NCI-H2227 (cell line): Measurements from ENCODE around the gene ZNF664.
"Not testable (repeated sequence)": the region's sequence is repeated elsewhere in the genome, so short reads cannot be mapped to it uniquely, and the experiment has no call there.

Experiments used
- DNase-seq: peaks from one replicate; lab custom pipeline; 2025; ENCODE audit not compliant: unreplicated experiment; lab: John Stamatoyannopoulos, UW

ZNF664 gene

GRCh38 chr12:123941624-123942237, 31.3 kb upstream of the ZNF664 start:
- DNase-seq: no peak

GRCh38 chr12:123942238-123942653, 30.8 kb upstream of the ZNF664 start:
- no peak for DNase-seq

- DNase-seq: no peak
Measured at GRCh38 chr12:123942911-123943648, 29.9 kb upstream of the ZNF664 start.

- DNase-seq: no peak
Measured at GRCh38 chr12:123943816-123944215, 29.2 kb upstream of the ZNF664 start.

- DNase-seq: no peak
Measured at GRCh38 chr12:123944696-123945095, 28.3 kb upstream of the ZNF664 start.

- DNase-seq: no peak
Measured at GRCh38 chr12:123945287-123946151, 27.5 kb upstream of the ZNF664 start.

- DNase-seq: no peak
Measured at GRCh38 chr12:123946152-123946515, 26.9 kb upstream of the ZNF664 start.

GRCh38 chr12:123946516-123947505, 26.2 kb upstream of the ZNF664 start:
- not testable (repeated sequence) for DNase-seq

GRCh38 chr12:123947531-123947930, 25.5 kb upstream of the ZNF664 start:
- DNase-seq: not testable (repeated sequence)

- DNase-seq: peak; percentile 68
Measured at GRCh38 chr12:123948401-123948795, 24.6 kb upstream of the ZNF664 start.

- DNase-seq: peak; percentile 81
Measured at GRCh38 chr12:123948796-123949769, 23.9 kb upstream of the ZNF664 start.

- DNase-seq: no peak
Measured at GRCh38 chr12:123949770-123950165, 23.2 kb upstream of the ZNF664 start.

- no peak for DNase-seq
Measured at GRCh38 chr12:123950476-123951349, 22.3 kb upstream of the ZNF664 start.

- DNase-seq: no peak
Measured at GRCh38 chr12:123951467-123951866, 21.5 kb upstream of the ZNF664 start.

- DNase-seq: no peak
Measured at GRCh38 chr12:123952037-123952436, 21.0 kb upstream of the ZNF664 start.

- no peak for DNase-seq
Measured at GRCh38 chr12:123954647-123955350, 18.2 kb upstream of the ZNF664 start.

GRCh38 chr12:123956249-123956648, 16.8 kb upstream of the ZNF664 start:
- DNase-seq: no peak

- peak; percentile 20 for DNase-seq
Measured at GRCh38 chr12:123957196-123957595, 15.8 kb upstream of the ZNF664 start.
